ENCODE measurements around the gene GPC6. TPM values are rescaled to one million over a fixed set of nuclear protein-coding genes. Genes with fewer than 3 reads are reported as not detected.

GPC6 gene
- polyA plus RNA-seq, 1 donor: 66.0 TPM

DNA sequence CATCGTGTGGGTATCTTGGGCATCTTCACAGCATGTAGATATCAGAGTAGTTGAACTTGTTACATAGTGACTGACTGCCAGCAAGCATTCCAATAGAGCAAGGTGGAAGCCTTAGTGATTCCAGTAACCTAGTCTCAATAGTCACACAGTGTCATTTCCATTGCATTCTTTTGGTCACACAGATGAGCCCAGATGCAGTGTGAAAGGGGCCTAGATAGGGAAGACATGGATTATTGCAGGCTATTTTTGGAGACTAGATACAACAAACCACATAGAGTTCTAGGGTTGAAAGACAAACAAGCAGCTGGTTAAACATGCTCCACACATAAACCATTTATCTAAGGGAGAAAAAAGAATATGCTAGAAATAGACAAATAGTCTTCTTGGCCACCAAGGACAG is 699.4 kb downstream of the GPC6 start:
- no peak for DNase-seq

DNA sequence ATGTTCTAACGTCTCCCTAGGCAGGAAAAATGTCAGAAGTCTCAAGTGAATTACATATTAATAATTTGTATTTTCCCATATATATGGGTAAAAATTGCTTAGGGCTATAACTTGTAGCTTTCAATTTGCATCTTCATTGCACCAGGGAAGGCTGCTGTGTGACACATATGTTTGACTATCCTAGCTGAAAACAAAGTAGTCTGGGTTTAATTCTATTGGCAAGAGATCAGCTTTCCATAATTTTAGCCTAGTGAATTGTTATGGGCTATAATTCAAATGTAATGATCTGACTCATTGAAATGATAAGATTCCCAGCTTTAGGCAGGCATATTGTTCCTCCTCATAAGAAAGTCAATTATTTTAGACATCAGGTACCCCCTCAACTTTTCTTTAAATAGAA is 699.8 kb downstream of the GPC6 start:
- DNase-seq: no peak

DNA sequence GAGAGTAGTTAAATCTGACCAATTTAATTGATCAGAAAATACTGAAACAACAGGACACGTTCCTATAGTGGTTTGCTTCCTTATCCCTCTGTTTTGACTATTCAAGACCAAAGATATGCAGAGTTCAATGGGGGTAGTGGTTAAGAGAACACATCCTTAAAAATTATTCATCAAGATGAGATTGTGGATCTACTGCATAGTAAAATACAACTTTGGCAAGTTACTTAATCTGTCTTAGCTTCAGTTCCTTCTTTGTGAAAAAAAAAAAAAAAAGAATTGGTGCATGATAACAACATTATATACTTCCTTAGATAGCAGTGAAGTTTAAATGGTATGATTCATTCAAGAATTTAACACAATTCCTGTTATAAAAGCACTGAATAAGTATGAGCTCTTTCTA is 700.8 kb downstream of the GPC6 start:
- DNase-seq: no peak

DNA sequence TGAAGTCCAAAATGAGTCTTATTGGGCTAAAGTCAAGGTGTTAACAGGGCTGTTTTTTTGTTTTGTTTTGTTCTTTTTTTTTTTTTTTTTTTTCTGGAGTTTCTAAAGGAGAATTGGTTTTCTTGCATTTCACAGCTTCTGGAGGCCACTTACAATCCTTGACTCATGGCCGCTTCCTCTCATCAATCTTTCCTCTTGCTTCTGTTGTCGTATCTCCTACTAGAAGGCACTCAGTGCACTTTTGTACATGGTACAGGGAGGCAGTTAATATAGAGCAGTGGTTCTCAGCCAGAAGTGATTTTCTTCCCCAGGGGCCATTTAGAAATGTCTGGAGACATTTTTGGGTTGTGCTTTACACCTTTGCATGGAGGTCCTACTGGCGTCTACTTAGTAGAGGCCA is 706.3 kb downstream of the GPC6 start:
- no peak for DNase-seq

DNA sequence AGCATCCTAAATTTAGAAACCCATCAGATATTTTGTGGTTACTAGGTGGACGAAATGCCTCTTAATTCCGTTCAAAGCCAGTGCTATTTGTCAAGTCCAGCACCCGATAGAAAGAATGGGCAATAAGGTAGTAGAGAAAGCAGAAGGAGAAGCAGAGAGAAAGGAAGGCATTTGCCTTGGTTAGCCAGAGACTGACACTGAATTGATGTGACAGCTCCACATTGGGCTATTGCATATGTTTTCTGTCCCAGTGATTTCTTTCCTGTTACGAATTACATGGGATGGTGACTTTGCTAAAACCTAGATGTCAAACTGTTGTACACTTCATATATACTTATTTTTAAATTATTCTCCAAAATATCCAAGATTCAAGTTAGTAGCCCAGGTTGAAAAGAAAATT is 710.3 kb downstream of the GPC6 start:
- DNase-seq: no peak

DNA sequence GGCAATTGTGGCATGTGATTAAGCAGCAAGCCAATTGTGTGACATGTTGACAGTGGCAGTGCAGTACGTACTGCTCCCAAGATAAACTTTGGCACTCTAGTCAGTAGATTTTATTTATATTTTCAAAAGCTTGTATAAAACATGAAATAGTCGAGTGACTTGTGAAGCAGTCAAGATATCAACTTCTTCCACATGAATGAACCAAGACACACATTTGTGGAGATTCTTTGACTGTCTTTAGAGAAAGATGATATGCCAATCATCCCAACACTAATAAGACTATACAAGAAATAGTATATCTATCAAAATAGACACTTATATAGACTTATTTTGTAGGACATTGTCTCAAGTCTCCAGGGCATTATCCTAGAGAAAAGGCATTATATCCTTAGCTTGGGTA is 714.8 kb downstream of the GPC6 start:
- DNase-seq: no peak

DNA sequence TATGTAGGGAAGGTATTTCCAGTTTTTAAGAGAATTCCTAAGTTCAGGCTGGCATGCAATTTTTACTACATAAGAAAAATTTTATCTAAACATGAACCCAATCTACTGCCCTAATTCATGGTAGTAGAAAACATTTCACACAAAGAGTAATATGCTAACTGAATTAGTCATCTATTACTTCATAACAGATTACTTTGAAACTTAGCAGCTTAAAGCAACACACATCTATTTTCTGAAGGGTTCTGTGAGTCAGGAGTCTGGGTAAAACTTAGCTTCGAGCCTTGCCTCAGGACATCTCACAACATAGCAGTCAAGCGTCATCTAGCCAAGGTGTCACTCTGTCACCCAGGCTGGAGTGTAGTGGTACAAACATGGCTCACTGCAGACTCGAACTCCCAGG is 715.4 kb downstream of the GPC6 start:
- no peak for DNase-seq

DNA sequence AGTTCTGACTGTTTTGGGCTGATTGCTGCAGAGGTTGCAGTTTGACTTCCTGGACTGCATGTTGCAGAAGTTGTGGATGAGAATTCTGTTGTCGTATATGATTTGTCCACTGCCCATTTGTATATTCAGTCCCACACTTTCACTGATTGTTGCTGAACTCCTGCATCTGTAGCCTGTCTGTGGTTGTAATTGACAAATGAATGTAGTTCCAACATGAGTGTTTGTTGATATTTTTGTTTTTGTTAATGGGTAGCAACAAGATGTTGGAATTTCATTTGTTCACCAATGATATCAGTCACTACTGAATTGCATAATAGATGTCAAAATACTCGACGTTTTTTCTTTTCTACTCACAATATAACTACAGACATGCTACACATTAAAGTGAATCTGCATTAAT is 719.0 kb downstream of the GPC6 start:
- no peak for DNase-seq

DNA sequence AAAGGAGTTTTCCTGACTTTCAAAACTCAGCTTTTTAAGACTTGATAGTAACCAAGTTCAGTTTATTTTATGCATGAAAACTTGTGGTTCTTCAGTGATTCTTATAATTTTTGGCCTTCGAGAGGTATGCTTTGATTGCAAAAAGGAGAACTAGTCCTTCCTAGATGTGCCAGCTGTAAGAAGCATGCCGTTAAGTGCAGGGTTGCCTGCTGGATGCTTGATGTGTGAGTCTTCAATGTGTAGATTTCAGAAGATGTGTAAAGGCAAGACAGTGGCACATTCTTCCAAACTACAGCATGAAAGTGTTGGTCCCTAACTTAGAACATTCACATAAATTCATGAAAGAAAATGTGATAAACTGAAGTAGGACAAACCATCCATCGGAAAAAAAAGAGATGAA is 720.4 kb downstream of the GPC6 start:
- no peak for DNase-seq

DNA sequence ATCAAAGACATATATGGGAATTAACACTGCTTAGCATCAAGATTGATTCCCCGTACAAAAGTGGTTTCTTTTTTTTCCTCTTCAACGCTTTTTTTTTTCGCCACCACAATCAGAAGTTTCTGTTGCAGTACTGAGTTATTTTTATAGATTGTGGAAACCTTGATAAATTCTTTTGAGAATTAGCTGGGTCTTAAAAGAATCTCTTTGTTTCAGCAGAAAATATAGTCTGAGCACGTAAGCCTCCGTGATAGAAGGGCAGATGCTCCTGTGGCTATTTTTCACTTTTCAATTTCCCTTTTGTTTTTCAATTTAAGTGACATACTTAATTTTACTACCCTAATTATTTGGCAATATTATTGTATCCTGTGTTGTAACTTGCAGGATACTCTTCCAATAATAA is 721.0 kb downstream of the GPC6 start:
- no peak for DNase-seq

DNA sequence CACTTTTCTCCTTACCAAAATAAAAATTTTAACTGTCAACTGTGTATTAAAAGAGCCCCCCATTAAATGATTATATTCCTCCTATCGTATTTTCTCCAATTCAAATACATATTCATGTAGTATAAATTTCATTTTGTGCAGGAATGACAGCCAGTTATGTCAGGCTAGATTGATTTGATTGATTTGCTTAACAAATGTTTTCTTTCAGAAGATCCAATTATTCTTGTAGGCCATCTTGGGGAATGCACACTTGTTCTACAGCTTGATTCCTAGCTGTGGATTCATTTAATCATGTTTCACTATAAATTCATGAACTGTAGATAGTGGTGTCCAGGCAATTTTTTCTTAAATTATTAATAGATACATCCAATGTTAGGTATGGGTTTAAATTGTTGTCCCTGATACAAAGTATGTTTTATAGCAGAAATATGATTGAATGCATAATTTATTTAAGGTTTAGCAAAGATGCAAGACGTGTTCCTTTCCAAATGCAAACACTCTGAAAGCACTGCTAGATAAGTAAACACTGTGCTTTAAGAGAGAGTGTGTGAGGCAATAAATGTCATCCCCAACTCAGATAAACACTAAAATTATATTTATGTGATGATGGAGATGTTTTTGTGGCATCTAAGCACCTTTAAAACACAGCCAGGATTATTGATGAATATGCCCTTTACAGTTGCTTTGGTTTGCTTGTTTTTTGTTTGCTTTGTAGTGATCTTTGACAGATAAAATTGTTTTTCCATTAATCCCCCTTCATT is 721.7 kb downstream of the GPC6 start:
- DNase-seq: no peak

DNA sequence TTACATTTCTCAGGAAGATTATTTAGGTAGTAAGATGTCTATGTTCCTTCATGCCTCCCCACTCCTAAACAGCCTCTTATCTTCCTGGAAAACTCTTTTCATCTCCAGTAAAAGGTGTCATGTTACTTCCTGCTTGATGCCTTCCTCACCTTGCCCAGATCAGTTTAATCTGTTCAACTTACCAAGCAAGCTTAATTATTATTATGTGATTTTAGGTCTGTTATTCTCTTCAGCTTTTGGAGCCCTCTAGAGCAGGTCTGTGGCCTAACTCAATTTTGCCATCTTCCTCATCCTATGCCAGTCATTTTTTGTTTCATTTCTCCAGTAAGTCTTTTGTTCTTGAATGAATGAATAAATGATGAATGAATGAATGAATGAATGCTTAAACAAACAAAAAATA is 724.5 kb downstream of the GPC6 start:
- no peak for DNase-seq

DNA sequence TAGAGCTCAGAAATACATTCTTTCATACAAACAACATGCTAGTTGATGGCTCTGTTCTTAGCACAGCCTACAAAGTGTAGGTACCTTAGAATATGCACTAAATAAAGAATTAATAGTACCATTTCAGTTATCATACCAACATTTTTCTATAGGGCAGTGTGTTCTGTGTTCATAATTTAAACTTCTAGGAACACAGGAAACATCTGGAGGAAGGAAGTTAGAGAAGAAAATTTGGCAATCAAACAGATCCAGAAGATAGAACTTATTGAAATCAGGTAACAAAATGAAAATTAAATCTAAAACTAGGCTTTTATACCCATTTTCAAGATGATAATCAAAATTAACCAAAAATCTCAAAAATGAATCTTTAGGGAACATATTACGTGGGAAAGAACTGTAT is 725.3 kb downstream of the GPC6 start:
- DNase-seq: no peak

DNA sequence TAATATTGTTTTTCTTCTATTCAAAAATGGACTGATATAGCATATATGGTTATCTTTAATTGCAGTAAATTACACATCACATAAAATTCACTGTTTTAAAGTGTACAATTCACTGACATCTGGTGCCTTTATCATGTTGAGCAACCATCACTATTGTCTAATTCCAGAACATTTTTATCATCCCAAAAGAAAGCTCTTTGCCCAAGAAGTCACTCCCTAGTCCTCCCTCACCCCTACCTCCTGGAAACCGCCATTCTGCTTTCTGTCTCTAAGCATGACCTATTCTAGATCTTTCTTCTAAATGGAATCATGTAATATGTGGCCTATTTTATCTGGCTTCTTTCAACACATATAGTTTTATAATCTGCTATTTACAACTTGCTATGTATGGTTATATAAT is 727.2 kb downstream of the GPC6 start:
- DNase-seq: no peak

DNA sequence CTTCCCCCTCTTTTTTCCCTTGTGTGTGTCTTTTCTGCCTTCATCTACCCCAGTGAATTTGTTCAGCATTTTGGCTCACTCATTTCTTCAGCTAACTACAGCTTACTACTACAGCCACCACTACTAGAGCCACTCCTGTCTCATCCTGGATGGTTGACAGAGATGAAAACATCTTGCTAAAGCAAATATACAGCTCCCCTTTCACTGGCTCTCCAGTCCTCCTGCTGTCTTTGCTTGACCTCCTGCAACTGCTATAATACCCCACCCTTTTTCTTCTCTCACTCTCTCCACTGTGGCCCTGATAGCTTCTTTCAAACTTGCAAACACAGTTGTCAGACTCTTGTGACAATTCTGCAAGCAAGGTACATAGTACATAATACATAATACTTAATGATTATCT is 729.3 kb downstream of the GPC6 start:
- DNase-seq: no peak

DNA sequence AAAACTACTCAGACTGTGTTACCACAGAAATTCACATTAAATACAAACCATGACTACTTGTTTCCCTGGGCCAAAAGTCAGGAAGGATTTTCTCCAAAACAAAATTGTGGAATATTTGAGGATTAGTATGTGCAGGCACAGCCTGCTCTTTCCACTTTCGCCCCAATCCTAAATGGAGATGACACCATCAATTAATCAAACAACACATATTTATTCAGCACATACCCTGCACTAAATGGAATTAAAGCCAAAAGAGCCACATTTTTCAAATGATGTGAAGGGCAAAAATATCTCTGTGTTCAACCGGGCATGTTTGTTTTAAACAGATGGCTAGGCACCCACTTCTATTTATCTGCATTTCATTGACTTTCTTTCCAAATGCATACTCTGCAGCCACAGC is 729.8 kb downstream of the GPC6 start:
- no peak for DNase-seq

DNA sequence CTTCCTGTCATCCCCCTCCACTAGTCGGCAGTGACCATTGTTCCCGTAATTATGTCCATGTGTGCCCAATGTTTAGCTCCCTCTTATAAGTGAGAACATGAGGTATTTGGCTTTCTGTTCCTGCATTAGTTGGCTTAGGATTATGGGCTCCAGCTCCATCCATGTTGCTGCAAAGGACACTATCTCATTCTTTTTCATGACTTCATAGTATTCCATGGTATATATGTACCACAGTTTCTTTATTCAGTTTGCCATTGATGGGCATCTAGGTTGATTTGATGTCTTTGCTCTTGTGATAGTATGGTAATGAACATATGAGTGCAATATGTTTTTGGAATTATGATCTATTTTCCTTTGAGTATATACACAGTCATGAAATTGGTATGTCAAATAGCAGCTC is 730.8 kb downstream of the GPC6 start:
- no peak for DNase-seq

DNA sequence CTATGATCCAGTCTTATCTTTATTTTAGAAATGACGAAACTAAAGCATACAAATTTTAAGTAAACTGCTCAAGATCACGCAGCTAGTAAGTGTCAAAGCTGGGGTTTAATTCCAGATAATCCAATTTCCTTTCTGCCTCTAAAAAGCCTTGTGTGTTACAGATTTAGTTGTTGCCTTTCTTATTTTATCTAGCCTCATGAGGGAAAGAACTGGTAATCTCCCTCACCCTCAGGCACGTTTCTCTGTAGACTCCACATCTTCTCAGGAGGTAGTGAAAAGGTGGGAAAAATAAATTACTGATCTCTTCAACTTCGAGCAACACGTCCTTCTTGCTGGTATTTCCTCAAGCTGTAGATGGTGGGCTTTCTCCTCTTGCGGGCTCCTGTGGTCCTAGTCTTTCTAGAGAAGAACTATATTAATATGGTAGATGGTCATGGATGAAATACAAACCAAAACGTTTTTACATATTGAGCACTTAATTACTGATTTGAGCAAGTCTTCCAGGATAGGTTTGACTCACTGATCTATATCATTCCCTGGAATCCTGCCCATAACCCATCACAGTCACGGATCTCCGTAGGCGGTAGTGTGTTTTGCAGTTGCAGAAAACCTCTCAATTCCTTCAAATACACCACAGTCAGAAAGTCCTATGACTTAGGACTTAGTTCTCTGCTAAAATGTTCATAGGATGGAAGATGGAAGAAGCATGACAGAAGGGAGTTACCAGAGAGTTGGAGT is 733.4 kb downstream of the GPC6 start:
- DNase-seq: no peak

DNA sequence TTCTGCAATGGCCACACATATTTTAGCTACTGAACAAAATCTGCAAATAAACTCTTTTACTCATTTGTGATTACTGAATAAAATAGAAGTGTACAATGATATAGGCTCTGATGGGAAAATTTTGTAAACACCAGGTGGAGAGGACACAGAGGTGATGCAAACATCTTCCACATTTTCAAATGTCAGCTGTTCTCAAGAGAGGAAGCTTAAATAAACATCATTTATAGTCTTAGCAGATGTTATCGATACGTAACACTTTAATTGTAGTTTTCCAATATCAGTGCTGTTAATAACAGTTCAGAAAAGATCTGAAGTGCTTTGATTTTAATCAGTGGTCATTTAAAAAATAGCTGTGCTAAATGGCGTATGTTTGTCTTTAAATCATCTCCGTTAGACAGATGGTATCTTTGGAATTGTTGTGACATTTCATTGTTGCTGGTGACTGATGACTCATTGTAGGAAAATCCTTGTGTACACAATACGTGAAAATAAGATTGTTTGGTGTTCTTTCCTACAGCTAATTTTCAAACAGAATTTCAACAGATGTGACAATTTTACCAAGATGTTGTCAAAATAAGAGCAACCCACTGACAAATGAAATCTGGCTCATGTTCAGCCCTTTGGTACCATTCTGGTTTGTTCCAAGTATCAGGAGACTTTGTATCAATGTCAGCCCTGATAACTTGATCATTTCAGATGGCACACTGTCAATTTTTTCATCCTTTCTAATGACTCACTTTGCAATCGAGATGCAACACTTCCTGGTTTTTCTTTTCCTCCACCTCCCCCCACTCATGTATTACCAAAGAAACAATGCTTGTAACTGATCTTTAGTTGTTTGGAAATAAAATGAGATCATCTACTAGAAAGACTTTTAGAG is 736.9 kb downstream of the GPC6 start:
- DNase-seq: no peak

DNA sequence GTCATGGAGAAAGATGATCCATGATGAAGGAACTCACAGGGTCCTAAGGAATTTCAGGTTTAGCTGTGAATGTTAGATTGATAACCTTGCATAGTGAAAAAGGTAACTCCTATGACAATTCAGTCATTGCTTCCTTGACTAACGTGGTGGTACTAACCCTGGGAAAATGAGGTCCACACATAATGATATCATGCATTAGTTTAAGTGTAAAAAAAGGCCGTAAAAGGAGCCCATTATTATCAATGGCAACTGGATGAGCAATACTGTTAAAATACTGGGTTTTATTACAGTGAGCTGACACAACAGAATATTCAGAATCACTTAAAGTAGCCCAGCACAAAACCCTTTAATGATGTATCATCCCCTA is 737.5 kb downstream of the GPC6 start:
- DNase-seq: no peak

DNA sequence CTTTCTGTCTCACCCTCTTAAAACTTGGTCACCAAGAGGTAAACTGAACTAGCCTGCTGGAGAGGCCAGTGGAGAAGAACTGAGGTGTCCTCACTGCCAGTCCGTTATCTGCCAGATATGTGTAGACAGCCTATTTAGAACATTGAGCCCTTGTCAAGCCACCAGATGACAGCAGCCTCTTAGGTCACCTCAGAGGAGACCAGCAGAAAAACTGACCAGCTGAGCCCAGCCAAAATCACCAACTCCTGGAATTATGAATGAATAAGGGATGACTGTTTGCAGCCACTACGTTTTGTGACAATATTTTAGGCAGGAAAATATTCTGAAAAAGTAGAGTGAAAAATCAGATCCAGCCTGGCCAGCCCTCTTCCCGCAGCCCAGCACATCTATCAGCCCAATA is 739.0 kb downstream of the GPC6 start:
- no peak for DNase-seq

DNA sequence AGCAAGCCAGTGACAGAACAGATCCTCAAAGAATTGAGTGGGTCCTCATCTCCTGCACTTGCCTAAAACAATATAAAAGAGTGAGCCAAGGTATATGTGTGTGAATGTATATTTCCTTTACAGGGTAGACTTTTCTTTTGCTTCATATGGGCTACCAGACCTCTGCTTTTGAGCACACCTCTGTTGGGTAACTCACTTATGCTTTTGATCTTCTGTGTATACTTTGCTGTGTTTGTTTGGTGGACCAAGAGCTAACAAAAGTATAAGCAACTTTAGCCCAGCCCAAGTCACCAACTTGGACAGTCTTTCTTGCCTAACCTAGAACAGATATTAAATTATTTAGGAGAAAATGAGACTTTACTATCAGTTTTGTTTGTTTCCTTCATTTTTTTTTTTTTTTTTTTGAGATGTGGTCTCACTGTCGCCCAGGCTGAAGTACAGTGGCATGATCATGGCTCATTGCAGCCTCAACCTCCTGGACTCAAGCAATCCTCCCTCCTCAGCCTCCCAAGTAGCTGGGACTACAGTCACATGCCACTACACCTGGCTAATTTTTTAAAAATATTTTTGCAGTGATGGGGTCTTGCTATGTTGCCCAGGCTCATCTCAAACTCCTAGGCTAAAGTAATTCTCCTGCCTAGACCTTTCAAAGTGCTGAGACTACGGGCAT is 739.8 kb downstream of the GPC6 start:
- no peak for DNase-seq

DNA sequence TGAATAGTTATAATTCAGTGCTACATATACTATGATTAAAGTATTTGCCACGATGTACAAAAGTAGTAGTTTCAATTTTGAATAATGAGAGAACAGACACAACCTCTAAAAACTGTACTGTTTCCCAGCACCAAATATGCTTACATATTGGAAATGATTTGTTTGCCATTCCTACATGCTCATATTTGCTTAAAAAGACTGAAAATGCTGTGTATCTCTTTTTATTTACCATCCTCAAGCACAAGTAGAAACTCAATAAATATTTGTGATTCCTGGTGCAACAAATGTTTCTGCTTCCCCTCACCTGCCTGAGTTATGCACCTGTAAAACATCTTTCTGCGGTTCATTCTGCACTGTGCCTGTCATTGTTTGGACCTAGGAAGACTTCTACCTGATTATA is 740.7 kb downstream of the GPC6 start:
- DNase-seq: no peak

Measured in left kidney (tissue), 2 donors.